Stimulated activated CD4-positive, alpha-beta T cell treated with anti-CD3 and anti-CD28 coated beads, TNF-alpha, amount 100 ng/mL, for 24 hours (primary cell): ENCODE measurements around the gene JUP.
A peak's percentile ranks its signal among the peaks of the same experiment; 100 is the strongest.
"Not testable (repeated sequence)": the region's sequence is repeated elsewhere in the genome, so short reads cannot be mapped to it uniquely, and the experiment has no call there.

Source experiments
- DNase-seq, 3 experiments: peaks; one replicate each; pipeline ENCODE4 v3.0.0-alpha.2; 2020; ENCODE audit warnings: low read depth in 3 of 3

Gene JUP

DNA sequence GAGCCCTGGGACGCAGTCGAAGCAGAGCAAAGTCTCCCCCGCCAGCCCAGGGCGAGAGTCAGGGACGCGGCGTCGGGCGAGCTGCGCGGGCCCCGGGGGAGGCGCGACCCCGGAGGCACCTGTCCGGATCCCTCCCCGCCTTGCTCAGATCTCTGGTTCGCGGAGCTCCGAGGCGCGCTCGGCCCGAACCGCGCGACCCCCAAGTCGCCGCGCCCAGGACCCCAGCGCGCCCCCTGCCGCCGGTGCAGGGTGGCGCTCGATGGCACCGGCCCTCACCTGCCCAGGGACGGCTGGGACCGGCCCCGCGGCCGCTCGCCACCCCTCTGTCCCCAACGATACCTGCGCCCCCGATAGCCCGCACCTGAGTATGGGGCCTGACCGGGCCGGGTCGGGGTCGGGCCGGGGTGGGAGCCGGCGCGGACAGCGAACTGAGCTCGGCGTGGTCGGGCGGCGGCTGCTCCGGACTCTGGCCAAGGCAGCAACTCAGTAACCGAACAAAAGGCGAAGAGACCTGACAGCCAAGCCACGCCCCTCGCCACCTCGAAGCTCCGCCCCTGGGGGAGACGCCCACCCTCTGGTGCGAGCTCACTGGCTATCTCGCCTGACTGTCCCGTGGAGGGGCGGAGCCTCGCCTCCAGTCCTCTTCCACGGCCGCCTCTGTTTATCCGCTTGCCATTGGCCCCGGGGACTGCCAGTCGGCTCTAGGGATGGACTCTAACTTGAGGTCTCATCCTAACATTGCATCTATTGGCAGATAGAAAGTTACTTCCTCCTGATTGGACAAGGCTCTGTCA, at the start of gene JUP:
TSS of gene JUP (minus strand) at position 485 of the 794 bp plus-strand sequence. CDS start 14,857 bp downstream, outside the sequence.
- DNase-seq: peak; percentile 76 to 93 (median 76)

DNA sequence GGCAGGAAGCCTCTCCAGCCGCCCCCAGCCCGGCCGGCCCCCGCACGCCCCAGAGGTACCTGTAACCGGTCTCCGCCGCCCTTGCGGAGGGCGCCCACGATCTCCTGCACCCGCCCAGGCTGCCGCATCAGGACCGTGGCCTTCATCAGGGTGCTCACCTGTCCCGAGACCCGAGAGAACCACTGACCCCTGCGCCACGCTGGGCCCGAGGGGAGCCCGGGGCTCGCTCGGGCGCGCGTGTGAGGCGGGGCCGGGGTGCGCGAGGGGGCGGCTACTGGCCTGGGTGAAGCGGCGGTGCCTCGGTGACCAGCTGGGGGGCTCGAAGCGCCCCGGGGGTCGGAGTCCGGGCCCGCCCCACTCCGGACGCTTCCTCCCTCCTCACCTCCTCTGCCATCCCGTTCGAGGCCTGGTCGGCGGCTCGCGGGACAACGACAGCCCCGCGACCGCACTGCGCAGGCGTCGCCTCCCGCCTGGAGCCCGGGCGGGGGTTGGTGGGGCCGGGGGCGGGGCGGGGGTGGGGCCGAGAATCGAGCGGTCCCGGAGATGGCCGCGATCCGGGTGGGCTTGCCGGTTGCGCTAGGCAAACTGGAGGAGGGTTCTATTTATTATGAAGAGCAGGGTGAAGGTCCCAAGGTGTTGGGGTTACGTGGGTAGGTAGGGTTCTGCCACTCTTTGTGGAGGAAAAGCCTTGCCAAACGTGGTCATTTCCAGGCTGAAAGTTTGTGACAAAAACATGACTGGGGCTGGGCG, 49.5 kb upstream of the JUP start, which contains the start of gene NT5C3B:
TSS of gene NT5C3B (minus strand) at position 433 of the 750 bp plus-strand sequence. CDS start at position 394, 39 bp downstream.
- peak in 2 of 3 experiments; percentile 23 to 55 for DNase-seq

DNA sequence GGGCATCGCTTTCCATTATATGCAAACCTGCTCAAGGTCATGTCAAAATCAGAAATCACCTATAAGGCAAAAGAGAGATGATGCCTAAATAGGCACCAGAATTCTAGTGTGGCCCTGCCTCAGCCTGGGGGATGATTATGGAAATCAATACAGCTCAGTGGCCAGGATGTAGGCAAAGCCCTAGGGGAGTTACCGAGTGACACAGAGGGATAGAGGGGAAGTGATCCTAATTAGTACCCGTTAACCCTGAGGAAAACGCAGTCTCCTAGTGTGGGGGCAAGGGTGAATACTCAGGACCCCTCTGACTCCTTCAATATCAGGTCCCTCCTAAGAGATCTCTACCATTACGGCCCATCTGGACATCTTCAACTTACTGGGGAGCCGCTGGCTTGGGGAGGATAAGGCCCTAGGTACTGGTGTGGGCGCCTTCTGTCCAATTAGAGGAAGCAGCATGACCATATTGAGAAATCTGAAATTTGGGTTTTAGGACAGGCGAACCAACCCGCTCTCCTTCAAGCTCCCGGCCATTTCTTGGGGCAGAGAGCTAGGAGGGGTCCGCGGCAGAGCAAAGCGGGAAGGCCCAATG, 48.8 kb upstream of the JUP start:
- DNase-seq: no peak

DNA sequence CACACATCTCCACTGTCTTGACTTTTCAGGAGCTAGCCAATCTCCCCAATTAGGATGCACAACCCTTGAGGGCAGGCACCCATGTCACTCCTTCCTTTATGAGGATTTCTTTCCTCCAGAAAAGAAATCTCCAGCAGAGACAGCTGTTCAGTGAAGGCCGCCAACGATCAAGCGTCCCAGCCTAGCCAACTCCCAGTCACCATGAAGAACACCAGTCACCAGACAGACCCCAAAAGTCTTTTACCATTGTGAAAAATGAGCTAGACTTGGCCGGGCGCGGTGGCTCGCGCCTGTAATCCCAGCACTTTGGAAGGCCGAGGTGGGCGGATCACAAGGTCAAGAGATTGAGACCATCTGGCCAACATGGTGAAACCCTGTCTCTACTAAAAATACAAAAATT, 43.5 kb upstream of the JUP start:
- DNase-seq: not testable (repeated sequence)

DNA sequence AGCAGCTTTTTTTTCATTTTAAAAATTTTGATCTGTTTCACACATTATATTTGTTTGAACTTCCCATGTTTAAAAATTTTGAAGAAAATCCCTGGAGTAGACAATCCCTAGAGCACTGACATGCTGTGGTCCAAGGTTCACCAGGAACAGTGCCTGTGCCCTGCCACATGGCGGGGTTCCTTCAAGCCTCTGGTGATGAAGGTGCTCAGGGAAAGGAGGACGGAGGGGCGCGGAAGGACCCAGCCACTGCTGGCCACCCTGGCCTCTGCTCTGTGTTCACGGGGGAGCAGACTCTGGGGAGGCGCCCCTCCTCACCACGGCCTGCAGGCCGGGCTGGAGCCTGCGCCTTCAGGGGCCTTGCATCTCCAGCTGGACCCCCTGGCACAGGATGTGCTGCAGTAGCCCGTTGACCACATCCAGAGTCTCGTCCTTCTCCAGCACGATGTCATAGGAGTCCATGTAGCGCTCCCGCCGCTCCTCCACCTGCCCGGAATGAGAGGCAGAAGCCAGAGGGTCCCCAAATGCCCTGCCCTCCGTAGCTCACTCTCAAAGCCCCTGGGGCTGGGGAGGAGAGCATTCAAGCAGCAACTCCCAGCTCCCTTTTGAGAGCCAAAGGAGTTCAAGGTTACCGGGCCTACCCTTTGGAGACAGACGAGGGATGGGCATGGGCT, 38.8 kb upstream of the JUP start:
- no peak for DNase-seq

DNA sequence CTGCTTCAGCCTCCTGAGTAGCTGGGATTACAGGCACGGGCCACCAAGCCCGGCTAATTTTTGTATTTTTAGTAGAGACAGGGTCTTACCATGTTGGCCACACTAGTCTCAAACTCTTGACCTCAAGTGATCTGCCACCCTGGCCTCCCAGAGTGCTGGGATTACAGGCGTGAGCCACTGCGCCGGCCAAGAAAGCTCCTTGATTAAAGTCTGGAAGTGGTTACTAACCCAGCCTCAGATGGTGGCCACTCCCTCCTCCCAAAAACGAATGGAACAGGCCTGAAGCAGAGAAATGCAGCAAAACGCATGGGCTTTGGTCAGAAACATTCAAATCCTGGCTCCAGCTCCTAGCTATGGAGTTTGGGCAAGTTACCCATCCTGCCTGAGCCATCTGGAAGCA, 37.6 kb upstream of the JUP start:
- DNase-seq: no peak

DNA sequence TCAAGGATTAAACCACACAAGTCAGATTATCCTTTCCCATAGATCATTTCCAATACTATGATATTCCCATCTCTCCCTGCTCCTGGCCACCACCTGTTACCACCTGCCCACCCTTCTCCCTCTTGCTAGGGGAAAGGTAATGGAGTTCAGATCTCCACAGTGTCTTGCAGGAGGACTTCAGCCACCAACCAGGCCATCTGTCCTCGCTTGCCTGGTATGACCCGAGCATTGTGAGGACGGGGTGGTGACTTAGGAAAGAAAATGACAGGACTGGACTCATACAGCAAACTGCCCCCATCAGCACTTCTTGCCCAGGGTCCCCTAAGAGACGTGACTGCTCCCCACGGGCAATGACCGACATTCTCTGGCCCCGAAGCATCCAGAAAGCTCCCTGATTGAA, 37.1 kb upstream of the JUP start:
- DNase-seq: no peak

DNA sequence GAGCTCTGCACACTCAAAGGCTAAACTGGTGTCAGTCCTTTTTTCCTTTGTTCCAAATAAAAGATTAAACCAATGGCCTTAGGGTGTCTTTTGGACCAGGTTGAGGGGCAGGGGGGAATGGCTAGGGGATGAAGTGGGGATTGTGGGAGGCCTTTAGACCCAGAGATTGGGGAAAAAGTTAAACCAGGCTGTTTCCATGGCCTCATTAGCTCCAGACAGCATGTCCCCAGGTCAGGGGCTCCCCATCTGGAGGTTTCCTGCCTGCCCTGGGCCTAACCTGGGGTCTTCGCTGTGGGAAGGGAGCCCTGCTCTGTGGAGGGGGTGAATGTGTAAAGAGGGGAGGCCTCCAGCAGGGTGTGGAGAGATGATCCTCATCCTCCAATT, 36.6 kb upstream of the JUP start:
- DNase-seq: no peak

DNA sequence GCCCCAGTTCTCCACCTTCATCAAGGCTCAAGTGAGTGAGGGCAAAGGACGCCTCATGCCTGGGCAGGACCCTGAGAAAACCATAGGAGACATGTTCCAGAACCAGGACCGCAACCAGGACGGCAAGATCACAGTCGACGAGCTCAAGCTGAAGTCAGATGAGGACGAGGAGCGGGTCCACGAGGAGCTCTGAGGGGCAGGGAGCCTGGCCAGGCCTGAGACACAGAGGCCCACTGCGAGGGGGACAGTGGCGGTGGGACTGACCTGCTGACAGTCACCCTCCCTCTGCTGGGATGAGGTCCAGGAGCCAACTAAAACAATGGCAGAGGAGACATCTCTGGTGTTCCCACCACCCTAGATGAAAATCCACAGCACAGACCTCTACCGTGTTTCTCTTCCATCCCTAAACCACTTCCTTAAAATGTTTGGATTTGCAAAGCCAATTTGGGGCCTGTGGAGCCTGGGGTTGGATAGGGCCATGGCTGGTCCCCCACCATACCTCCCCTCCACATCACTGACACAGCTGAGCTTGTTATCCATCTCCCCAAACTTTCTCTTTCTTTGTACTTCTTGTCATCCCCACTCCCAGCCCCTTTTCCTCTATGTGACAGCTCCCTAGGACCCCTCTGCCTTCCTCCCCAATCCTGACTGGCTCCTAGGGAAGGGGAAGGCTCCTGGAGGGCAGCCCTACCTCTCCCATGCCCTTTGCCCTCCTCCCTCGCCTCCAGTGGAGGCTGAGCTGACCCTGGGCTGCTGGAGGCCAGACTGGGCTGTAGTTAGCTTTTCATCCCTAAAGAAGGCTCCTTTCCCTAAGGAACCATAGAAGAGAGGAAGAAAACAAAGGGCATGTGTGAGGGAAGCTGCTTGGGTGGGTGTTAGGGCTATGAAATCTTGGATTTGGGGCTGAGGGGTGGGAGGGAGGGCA, 36.0 kb upstream of the JUP start:
- no peak for DNase-seq

DNA sequence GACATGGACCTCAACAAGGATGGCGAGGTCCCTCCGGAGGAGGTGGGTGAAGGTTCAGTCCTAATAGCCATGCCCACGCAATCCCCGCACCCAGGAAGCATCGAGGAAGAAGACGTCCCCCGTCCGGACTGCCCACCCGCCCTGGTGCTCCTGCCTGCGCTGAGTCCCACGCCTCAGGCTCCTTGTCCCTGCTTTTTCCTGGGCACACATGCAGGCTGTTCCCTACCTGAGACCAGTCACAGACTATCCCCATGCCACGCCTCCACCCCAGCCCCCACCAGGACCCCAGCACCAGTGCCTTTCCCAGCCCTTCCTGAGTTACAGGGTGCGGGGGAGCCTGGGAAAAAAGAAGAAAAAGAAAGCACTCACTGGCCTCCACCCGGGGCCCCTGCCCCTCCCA, 35.3 kb upstream of the JUP start:
- DNase-seq: no peak

DNA sequence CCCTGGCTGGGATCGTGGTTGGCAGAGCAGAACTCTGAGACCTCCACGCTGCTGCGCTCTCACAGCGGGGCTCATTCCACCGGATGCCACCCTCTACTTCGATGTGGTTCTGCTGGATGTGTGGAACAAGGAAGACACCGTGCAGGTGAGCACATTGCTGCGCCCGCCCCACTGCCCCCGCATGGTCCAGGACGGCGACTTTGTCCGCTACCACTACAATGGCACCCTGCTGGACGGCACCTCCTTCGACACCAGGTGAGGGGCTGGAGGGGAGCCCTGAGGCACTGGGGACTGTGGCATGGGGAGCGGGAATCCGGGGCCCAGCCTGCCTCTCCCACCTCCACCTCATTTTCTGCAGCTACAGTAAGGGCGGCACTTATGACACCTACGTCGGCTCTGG, 31.5 kb upstream of the JUP start:
- DNase-seq: no peak

DNA sequence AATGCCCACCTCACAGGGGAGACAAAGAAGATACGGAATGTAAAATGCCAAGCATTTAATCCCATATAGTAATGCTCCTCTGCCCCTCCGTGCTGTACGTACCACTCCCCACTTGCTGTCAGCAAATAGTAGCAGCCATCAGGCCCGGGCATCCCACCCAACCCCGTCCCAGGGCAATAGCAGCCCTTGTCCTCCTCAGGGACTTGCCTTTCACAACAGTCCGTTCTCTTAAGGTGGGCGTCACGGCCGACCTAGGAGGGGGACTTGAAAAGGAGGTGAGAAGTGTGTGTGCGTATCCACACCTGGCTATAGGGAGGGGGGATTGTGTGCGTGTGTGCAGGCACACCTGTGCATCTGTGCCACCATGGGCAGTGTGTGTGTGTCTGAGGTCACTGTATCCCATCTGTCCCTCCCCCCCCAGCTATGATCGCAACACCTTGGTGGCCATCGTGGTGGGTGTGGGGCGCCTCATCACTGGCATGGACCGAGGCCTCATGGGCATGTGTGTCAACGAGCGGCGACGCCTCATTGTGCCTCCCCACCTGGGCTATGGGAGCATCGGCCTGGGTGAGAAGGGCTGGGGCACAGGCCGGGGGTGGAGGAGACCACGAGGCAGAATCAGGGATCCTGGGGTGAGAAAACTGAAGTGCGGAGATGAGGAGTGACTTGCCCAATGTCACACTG, 30.3 kb upstream of the JUP start:
- DNase-seq: no peak

DNA sequence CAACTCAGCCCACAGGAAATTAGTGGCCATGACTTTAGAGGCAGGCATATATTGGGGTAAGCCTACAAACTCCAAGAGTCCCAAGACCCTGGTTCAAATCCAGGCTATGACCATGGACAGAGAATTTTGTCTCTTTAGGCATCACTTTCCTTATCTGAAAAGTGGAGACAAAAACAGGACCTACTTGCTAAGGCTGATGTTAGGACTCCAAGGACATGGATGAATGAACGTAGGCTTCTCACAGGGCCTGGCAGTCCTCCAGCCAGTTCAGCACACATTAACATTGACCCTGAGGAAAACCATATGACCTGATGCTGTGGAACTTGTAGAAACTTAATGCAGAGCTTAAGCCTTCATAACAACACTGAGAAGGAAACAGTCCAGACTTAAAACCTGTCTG, 27.7 kb upstream of the JUP start:
- no peak for DNase-seq

DNA sequence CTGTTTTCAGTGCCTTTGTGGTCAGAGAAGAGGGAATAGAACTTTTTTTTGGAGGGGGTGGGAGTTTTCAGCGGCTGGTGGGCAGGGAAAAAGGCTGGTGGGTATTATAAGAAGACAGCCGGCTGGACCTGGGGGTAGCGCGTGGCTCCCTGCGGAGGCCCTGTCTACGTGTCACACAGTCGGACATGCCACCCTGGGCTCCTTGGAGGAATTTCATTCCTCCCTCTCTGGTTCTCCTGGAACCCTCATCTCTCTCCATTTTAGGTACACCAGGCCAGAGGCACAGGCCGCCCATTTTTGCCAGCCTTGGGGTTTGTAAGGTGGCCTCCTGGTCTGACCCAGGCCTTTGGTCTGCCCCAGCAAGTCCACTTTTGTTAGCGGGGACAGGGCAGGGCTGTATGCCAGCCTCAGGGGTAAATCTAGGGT, 27.2 kb upstream of the JUP start:
- DNase-seq: no peak

DNA sequence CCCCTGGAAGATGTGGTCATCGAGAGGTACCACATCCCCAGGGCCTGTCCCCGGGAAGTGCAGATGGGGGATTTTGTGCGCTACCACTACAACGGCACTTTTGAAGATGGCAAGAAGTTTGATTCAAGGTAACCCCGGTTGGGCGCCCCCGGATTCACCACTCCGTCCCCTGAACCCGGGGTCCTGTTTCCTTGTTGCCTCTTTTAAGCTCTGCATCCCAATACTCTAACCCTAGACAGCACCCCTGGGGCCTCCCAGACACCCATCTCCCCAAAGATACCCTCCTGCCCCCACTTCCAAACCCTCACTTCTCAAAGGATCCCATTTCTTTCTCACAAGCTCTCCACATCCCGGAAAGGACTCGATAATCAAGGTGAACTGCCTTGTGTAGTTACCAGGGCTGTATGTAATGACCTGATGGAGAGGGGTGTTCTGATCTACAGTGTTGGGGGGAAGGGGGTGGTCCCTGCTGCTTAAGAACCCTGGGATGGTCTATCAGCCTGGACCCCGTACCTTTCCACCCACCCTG, 26.7 kb upstream of the JUP start:
- DNase-seq: no peak

DNA sequence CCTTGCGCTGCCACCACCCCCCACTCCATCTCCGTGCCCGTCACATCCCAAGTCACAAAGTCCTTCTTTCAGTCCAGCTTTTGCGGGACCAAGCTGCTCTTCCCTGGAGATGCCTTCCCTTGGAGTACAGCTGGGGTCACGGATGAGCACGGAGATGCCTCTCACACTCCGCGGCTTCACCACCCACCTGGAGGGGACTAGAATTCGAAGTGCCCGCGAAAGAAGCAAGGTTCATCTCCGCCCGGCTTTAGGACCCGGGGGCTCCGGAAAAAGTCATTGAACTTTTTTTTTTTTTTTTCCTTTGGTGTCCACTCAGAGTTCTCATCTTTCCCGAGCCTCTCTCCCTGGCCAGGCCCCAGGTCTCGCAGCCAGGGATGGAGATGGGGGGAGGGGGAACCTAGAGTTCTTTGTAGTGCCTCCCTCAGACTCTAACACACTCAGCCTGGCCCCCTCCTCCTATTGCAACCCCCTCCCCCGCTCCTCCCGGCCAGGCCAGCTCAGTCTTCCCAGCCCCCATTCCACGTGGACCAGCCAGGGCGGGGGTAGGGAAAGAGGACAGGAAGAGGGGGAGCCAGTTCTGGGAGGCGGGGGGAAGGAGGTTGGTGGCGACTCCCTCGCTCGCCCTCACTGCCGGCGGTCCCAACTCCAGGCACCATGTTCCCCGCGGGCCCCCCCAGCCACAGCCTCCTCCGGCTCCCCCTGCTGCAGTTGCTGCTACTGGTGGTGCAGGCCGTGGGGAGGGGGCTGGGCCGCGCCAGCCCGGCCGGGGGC, 26.1 kb upstream of the JUP start, which contains the start of gene FKBP10:
TSS of gene FKBP10 (plus strand) at position 624 of the 771 bp plus-strand sequence. CDS start at position 655, 31 bp downstream.
- DNase-seq: peak in 1 of 3 experiments; percentile 26

DNA sequence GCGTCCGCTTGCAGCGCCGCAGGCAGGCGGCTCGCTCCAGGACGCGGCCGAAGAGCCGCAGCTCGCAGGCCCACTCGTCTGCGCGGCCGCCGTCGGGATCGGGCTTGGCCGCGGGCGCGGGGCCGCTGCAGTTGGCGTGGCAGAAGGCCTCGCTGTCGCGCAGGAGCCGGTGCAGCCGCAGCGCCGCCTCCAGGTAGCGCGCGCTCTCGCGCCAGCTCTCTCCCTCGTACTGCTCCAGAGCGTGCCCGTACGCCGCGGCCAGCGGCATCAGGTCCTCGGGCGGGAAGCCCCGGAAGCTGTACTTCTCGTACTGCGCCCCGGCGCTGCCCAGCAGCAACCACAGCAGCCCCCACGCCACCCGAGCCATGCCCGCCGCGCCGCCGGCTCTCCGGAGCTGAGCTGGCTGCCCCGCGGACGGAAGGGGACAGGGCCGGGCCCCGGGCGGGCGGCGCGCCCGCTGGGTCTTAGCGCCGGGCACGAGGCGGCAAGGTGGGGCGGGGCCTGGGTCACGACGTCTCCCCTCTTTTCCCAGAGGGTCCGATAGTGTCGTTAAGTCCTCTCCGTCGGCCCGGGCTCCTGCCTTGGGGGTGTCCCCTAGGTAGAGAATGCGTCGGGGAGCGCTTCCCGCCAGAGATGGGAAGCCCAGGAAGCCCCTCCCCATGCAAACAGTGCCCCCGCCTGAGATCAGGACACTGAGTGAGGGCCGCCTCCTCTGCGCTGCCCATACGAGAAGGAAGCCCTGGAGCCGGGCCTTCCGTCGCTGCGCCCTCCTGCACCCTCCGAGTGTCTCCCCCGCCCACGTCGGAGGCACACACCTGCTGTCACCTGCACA, 25.3 kb upstream of the JUP start, which contains the start of gene P3H4:
TSS of gene P3H4 (minus strand) at position 401 of the 832 bp plus-strand sequence. CDS start at position 367, 34 bp downstream.
- DNase-seq: peak; percentile 35 to 68 (median 44)
